Progenitor cell of endocrine pancreas (in vitro differentiated cells): ENCODE results near the gene CYP3A4. TPM values are rescaled to one million over a fixed set of nuclear protein-coding genes. Genes with fewer than 3 reads are reported as not detected.
A peak's percentile ranks its signal among the peaks of the same experiment; 100 is the strongest.
"Not testable (repeated sequence)": the region's sequence is repeated elsewhere in the genome, so short reads cannot be mapped to it uniquely, and the experiment has no call there.

Experiments
- DNase-seq: peaks from one replicate; pipeline ENCODE4 v3.0.0; 2021; ENCODE audit warnings: low spot score; ENCODE audit not compliant: unreplicated experiment
- H3K27ac Mint-ChIP-seq: 2 replicates; pipeline ENCODE4 v1.8.0; 2021; ENCODE audit warnings: mild to moderate bottlenecking, moderate library complexity, mixed read lengths
- H3K27me3 Mint-ChIP-seq: 2 replicates; pipeline ENCODE4 v1.8.0; 2021; ENCODE audit warnings: mixed read lengths
- H3K36me3 Mint-ChIP-seq: 2 replicates; pipeline ENCODE4 v1.8.0; 2022; ENCODE audit warnings: mixed read lengths; ENCODE audit not compliant: insufficient read depth
- H3K4me1 Mint-ChIP-seq: 2 replicates; pipeline ENCODE4 v1.8.0; 2021; ENCODE audit warnings: low read depth, mixed read lengths
- H3K4me3 Mint-ChIP-seq: 2 replicates; pipeline ENCODE4 v1.8.0; 2021; ENCODE audit warnings: low read depth, mild to moderate bottlenecking, moderate library complexity, mixed read lengths
- H3K9me3 Mint-ChIP-seq: 2 replicates; pipeline ENCODE4 v1.8.0; 2021; ENCODE audit warnings: low read depth, mixed read lengths
- CTCF ChIP-seq: fragments of 200-600 bp; sonication (generic); IDR thresholded peaks from one replicate; pipeline ENCODE4 v1.5.0; 2021; ENCODE audit warnings: antibody characterized with exemption, mild to moderate bottlenecking; ENCODE audit not compliant: unreplicated experiment
- total RNA-seq: library from RNA; stranded (reverse); gene quantifications from 2 replicates; pipeline ENCODE4 v1.2.1, GENCODE V29; 2021

Gene CYP3A4
- total RNA-seq, 1 donor from 2014 or later, result not detected

GRCh38 chr7:99739699-99740572 is 44.0 kb downstream of the CYP3A4 start:
- H3K27me3 Mint-ChIP-seq, result no peaks in the 10 kb centered on the region
- DNase-seq, result no peak
- no peak overlapping the region for H3K27ac Mint-ChIP-seq

GRCh38 chr7:99737726-99738125 is 46.3 kb downstream of the CYP3A4 start:
- DNase-seq, result no peak
- Mint-ChIP-seq H3K4me1 (peaks cover 5% of the 10 kb centered on the region), H3K27ac (no peak overlapping the region), H3K36me3 (no peaks in the 10 kb centered on the region), H3K4me3 (no peak overlapping the region), H3K27me3 (no peaks in the 10 kb centered on the region), H3K9me3 (no peaks in the 10 kb centered on the region)
- TF ChIP-seq CTCF, result no peak

More at GRCh38 chr7:99739699-99740572, 44.0 kb downstream of the CYP3A4 start:
- Mint-ChIP-seq H3K4me1 (no peaks in the 10 kb centered on the region), H3K4me3 (no peak overlapping the region), H3K36me3 (no peaks in the 10 kb centered on the region), H3K9me3 (no peaks in the 10 kb centered on the region)
- no peak for TF ChIP-seq CTCF

GRCh38 chr7:99736667-99737066 is 47.3 kb downstream of the CYP3A4 start:
- not testable (repeated sequence) for H3K36me3 Mint-ChIP-seq, H3K4me3 Mint-ChIP-seq, H3K9me3 Mint-ChIP-seq, H3K4me1 Mint-ChIP-seq, H3K27me3 Mint-ChIP-seq, DNase-seq
- H3K27ac Mint-ChIP-seq, result peak overlapping the region; percentile 17

GRCh38 chr7:99734987-99735386 is 49.0 kb downstream of the CYP3A4 start, which contains the start of gene CYP3A7:
Gene CYP3A7 (minus strand): TSS chr7:99735196. CDS start chr7:99735093, 103 bp downstream.
- no peak within 1 kb of the TSS for H3K4me3 Mint-ChIP-seq
- no peaks in the 10 kb centered on the region for H3K9me3 Mint-ChIP-seq
- H3K4me1 Mint-ChIP-seq, result peaks cover 6% of the 10 kb centered on the region

GRCh38 chr7:99733448-99733847 is 50.5 kb downstream of the CYP3A4 start:
- Mint-ChIP-seq H3K27ac (no peak overlapping the region), H3K36me3 (no peaks in the 10 kb centered on the region), H3K4me1 (peaks cover 6% of the 10 kb centered on the region), H3K27me3 (no peaks in the 10 kb centered on the region), H3K9me3 (no peaks in the 10 kb centered on the region), H3K4me3 (no peak overlapping the region)
- no peak for DNase-seq
- peak; percentile 46 for TF ChIP-seq CTCF

More at GRCh38 chr7:99734987-99735386, 49.0 kb downstream of the CYP3A4 start, which contains the start of gene CYP3A7:
- TF ChIP-seq CTCF, result no peak
- no peaks in the 10 kb centered on the region for H3K27me3 Mint-ChIP-seq
- no peak within 1 kb of the TSS for H3K27ac Mint-ChIP-seq
- no peaks in the 10 kb centered on the region for H3K36me3 Mint-ChIP-seq
- no peak for DNase-seq

GRCh38 chr7:99733003-99733402 is 51.0 kb downstream of the CYP3A4 start:
- peaks cover 6% of the 10 kb centered on the region for H3K4me1 Mint-ChIP-seq
- DNase-seq, result no peak
- no peak for TF ChIP-seq CTCF
- H3K4me3 Mint-ChIP-seq, result no peak overlapping the region
- no peaks in the 10 kb centered on the region for H3K36me3 Mint-ChIP-seq
- no peaks in the 10 kb centered on the region for H3K9me3 Mint-ChIP-seq
- H3K27me3 Mint-ChIP-seq, result no peaks in the 10 kb centered on the region
- no peak overlapping the region for H3K27ac Mint-ChIP-seq
